ENCODE data around the gene SRGAP1. TPM values are rescaled to one million over a fixed set of nuclear protein-coding genes. Genes with fewer than 3 reads are reported as not detected.
"Not testable (repeated sequence)": the region's sequence is repeated elsewhere in the genome, so short reads cannot be mapped to it uniquely, and the experiment has no call there.

The SRGAP1 gene
- total and polyA plus RNA-seq, 9 of the 15 experiments (the other 6 are each of a cell fraction or from before 2014, with no cell fraction given), result 0.01 to 0.13 (median 0.04) TPM; not detected in 3

DNA sequence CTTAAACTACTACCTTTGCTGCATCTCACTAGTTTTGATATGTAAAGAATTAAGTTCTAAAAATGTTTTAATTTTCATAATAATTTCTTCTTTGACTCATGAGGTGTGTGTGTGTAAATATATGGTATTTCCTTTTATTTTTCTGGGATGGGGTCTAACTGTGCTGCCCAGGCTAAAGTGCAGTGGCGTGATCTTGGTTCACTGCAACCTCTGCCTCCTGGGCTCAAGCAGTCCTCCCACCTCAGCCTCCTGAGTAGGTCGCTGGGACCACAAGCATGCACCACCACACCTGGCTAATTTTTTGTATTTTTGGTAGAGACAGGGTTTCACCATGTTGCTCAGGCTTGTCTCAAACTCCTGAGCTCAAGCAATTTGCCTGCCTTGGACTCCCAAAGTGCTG lies 15.4 kb downstream of the SRGAP1 start:
- H4K20me1 ChIP-seq (replicated peaks; ENCODE audit: control insufficient read depth, insufficient read depth, low read length); H3K9me1 ChIP-seq (ENCODE audit: control insufficient read depth, insufficient read depth, low read length); DNase-seq (ENCODE audit: extremely low read depth in 1 of 4, low spot score in 3 of 4); ATAC-seq; H3K36me3 ChIP-seq (ENCODE audit: control insufficient read depth, insufficient read depth, low read length); H3K4me2 ChIP-seq (ENCODE audit: insufficient read depth, low read length); FAIRE-seq; H3K27me3 ChIP-seq (ENCODE audit: control insufficient read depth in 2 of 2, insufficient read depth in 2 of 2, low read length in 2 of 2); H3K9ac ChIP-seq (ENCODE audit: insufficient read depth in 1 of 2, low read depth in 2 of 2, low read length in 2 of 2); H3K4me3 ChIP-seq; H3K79me2 ChIP-seq (ENCODE audit: control insufficient read depth, insufficient read depth, low read length); H3K27ac ChIP-seq (ENCODE audit: extremely low read depth, low read depth, low read length); H2AFZ ChIP-seq (ENCODE audit: low read depth, low read length); BruUV-seq (replicated peaks); in situ Hi-C loops (cut with MboI); CTCF ChIA-PET (ENCODE audit: low intra/inter-chr PET ratio); H3K9me3 ChIP-seq (replicated peaks; ENCODE audit: control insufficient read depth, insufficient read depth, low read depth, low read length); intact Hi-C loops (cut with micrococcal nuclease); POLR2A ChIA-PET; H3K4me1 ChIP-seq (replicated peaks in 1 of 2; ENCODE audit: control insufficient read depth in 2 of 2, insufficient read depth in 2 of 2, low read length in 2 of 2): not testable (repeated sequence)
- 0% methylated on average over 2 of the region's 2 CpGs for WGBS (ENCODE audit: insufficient coverage, low coverage, missing lambda C conversion rate)

DNA sequence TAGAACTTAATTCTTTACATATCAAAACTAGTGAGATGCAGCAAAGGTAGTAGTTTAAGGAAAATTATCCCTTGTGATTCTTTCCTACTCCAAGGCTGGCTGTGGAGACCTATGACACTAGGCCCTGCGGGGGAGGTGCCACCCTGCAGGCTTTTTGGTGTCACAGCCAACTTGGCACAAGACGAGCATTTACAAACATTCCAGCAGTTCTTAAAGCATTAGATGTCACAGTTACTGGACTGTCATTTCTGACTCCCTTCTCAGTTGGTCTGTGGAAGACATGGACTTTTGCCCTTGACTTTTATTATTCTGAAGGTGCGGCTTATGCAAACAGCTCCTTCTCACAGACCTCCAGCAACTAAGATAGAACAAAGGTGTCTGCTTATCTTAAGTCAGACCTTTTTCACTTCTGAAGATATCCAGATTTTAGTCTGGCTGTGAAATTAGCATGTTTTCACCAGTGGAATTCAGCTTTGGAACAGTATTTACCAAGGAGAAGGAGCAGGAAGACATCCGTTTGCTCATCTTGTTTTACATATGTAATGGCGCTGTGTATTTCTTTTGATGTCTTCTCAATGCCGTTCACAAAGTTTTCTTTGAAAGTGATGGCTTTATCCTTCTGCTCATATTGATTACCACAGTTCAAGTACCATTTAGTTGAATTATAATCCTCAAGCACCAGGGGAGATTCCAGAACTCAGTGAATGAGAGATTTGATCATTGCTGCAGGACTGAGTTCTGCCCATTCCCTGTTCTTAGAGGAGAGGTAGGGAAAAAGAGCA lies 17.9 kb downstream of the SRGAP1 start:
- ChIA-PET POLR2A (no interaction called here), CTCF (ENCODE audit: low intra/inter-chr PET ratio) (no interaction called here)
- H3K9ac ChIP-seq (ENCODE audit: insufficient read depth in 1 of 2, low read depth in 2 of 2, low read length in 2 of 2), result no peak overlapping the region
- ATAC-seq (no peak), DNase-seq (ENCODE audit: extremely low read depth in 1 of 4, low spot score in 3 of 4) (no peak), FAIRE-seq (no peak)
- no peaks in the 10 kb centered on the region for H4K20me1 ChIP-seq (replicated peaks; ENCODE audit: control insufficient read depth, insufficient read depth, low read length)
- H3K4me1 ChIP-seq (replicated peaks in 1 of 2; ENCODE audit: control insufficient read depth in 2 of 2, insufficient read depth in 2 of 2, low read length in 2 of 2), result no peaks in the 10 kb centered on the region
- H2AFZ ChIP-seq (ENCODE audit: low read depth, low read length), result no peak overlapping the region
- no peaks in the 10 kb centered on the region for H3K9me1 ChIP-seq (ENCODE audit: control insufficient read depth, insufficient read depth, low read length)
- no peak overlapping the region for H3K4me3 ChIP-seq
- no peaks in the 10 kb centered on the region for H3K36me3 ChIP-seq (ENCODE audit: control insufficient read depth, insufficient read depth, low read length)
- H3K27me3 ChIP-seq (ENCODE audit: control insufficient read depth in 2 of 2, insufficient read depth in 2 of 2, low read length in 2 of 2), result peaks cover 0 to 10% of the 10 kb centered on the region in 2 experiments; a peak in 3 of 5 replicates
- no peaks in the 10 kb centered on the region for H3K79me2 ChIP-seq (ENCODE audit: control insufficient read depth, insufficient read depth, low read length)
- in situ Hi-C loops (cut with MboI), result no loop called here
- no peak for TF ChIP-seq LEF1 (IDR thresholded peaks at IDR 0.05)
- no peak for TF ChIP-seq ZNF778 (CRISPR knock-in tag; IDR thresholded peaks at IDR 0.05)
- TF ChIP-seq ZNF174 (CRISPR knock-in tag; IDR thresholded peaks at IDR 0.05), result no peak
- TF ChIP-seq MTA1 (IDR thresholded peaks at IDR 0.05; ENCODE audit: borderline replicate concordance), result no peak
- TF ChIP-seq, protein P1, sequence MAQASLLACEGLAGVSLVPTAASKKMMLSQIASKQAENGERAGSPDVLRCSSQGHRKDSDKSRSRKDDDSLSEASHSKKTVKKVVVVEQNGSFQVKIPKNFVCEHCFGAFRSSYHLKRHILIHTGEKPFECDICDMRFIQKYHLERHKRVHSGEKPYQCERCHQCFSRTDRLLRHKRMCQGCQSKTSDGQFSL (CRISPR knock-in tag; IDR thresholded peaks at IDR 0.05), result no peak
- TF ChIP-seq, protein P1 (tag; IDR thresholded peaks at IDR 0.05), result no peak
- intact Hi-C loops (cut with micrococcal nuclease), result no loop called here
- WGBS (ENCODE audit: insufficient coverage, low coverage, missing lambda C conversion rate), result 4% methylated on average over 6 of the region's 6 CpGs
- no TSS peak for BruUV-seq (replicated peaks)
- H3K9me3 ChIP-seq (replicated peaks; ENCODE audit: control insufficient read depth, insufficient read depth, low read depth, low read length), result no peaks in the 10 kb centered on the region
- H3K4me2 ChIP-seq (ENCODE audit: insufficient read depth, low read length), result no peak overlapping the region
- no peak overlapping the region for H3K27ac ChIP-seq (ENCODE audit: extremely low read depth, low read depth, low read length)

Measured in K562 (cell line).